Prostate gland (tissue), 2 donors: ENCODE data around the gene ANKMY1. TPM values are rescaled to one million over a fixed set of nuclear protein-coding genes. Genes with fewer than 3 reads are reported as not detected.

Experiments
- DNase-seq: peaks from one replicate; pipeline ENCODE4 v3.0.0-alpha.2; 2019; ENCODE audit warnings: low spot score
- H3K27ac ChIP-seq, 2 donors: fragments of 200-600 bp; sonication (generic); 2 replicates each; pipeline ENCODE4 v1.5.1; 2017 to 2019
- H3K27me3 ChIP-seq: fragments of 200-600 bp; sonication (generic); replicated peaks from 2 replicates; pipeline ENCODE4 v1.5.1; 2019; ENCODE audit not compliant: insufficient read depth
- H3K36me3 ChIP-seq, 2 donors: fragments of 200-600 bp; sonication (generic); 1 replicate in 1 of 2; 2 replicates in 1 of 2; pipeline versions ENCODE4 v1.5.1 to v1.8.1; 2017 to 2019
- H3K4me1 ChIP-seq: fragments of 200-600 bp; sonication (generic); replicated peaks from 2 replicates; pipeline ENCODE4 v1.5.1; 2019
- H3K4me3 ChIP-seq, 2 donors: fragments of 200-600 bp; sonication (generic); 2 replicates each; pipeline ENCODE4 v1.5.1; 2017 to 2019
- H3K9me3 ChIP-seq: fragments of 200-600 bp; sonication (generic); 2 replicates; pipeline ENCODE4 v1.5.1; 2017
- POLR2A ChIP-seq: fragments of 450-650 bp; IDR thresholded peaks from one replicate; pipeline ENCODE4 v1.6.1; 2016; ENCODE audit warnings: antibody characterized with exemption, mild to moderate bottlenecking
- POLR2AphosphoS5 ChIP-seq: sonication (generic); formaldehyde crosslinking; IDR thresholded peaks from one replicate; pipeline ENCODE4 v1.6.1; 2017; ENCODE audit warnings: antibody characterized with exemption
- WGBS: methylation state at CpG from one replicate; pipeline ENCODE4 v1.1.5; 2018; 5-methylcytosine and 5-hydroxymethylcytosine counted together
- intact Hi-C: fragments of 100-400 bp; cut with DNase I; formaldehyde crosslinking; loops from one replicate; pipeline ENCODE4 v1.14.2; 2022
- total RNA-seq, 2 donors: library from RNA; depleted of rRNA; stranded (reverse); fragments of >200 nt; gene quantifications; one replicate each; pipeline ENCODE4 v1.1.0, GENCODE V29; 2016
- TF ChIP-seq, protein P1 (sequence below), 4 experiments: fragments of 200-600 bp in 2 of 4; fragments of 450-650 bp in 2 of 4; sonication (generic) in 2 of 4; IDR thresholded peaks; 1 replicate in 3 of 4; 2 replicates in 1 of 4; pipeline ENCODE4 v1.5.1; 2016 to 2019; ENCODE audit warnings: antibody characterized with exemption in 4 of 4, mild to moderate bottlenecking in 2 of 4, moderate library complexity in 2 of 4

The ANKMY1 gene
- total RNA-seq, 2 donors from 2014 or later = 22.7 to 31.4 TPM

DNA sequence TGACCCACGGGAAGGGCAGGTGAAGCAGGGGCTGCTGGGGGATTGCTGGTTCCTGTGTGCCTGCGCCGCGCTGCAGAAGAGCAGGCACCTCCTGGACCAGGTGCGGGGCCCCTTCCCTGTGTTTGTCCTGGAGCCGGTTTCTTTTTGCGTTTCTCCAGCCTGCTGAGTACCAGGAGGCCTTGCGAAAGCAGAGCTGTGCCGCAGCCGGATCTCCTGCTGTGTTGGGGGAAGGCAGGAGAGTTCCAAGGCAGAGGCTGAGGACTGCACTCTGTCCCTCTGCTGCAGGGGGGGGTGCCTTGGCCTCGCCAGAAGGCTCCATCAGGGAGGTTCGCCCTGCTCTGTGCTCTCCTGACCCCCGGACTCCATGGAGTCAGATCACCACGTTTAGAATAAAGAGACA, 31.6 kb upstream of the ANKMY1 start:
- no peaks in the 10 kb centered on the region for H3K27me3 ChIP-seq
- no peaks in the 10 kb centered on the region for H3K36me3 ChIP-seq
- H3K27ac ChIP-seq = no peak overlapping the region
- WGBS = 82% methylated on average over 14 of the region's 14 CpGs
- no peak overlapping the region for H3K4me3 ChIP-seq
- no peak for DNase-seq
- no peaks in the 10 kb centered on the region for H3K9me3 ChIP-seq
- no peak for TF ChIP-seq POLR2AphosphoS5
- no peak for TF ChIP-seq POLR2A
- TF ChIP-seq, protein P1, sequence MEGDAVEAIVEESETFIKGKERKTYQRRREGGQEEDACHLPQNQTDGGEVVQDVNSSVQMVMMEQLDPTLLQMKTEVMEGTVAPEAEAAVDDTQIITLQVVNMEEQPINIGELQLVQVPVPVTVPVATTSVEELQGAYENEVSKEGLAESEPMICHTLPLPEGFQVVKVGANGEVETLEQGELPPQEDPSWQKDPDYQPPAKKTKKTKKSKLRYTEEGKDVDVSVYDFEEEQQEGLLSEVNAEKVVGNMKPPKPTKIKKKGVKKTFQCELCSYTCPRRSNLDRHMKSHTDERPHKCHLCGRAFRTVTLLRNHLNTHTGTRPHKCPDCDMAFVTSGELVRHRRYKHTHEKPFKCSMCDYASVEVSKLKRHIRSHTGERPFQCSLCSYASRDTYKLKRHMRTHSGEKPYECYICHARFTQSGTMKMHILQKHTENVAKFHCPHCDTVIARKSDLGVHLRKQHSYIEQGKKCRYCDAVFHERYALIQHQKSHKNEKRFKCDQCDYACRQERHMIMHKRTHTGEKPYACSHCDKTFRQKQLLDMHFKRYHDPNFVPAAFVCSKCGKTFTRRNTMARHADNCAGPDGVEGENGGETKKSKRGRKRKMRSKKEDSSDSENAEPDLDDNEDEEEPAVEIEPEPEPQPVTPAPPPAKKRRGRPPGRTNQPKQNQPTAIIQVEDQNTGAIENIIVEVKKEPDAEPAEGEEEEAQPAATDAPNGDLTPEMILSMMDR (IDR thresholded peaks at IDR 0.05) = no peak
- intact Hi-C loops = no loop called here
- H3K4me1 ChIP-seq = peaks cover 21% of the 10 kb centered on the region

- DNase-seq = no peak
- Histone ChIP-seq H3K27me3 (no peaks in the 10 kb centered on the region), H3K9me3 (no peaks in the 10 kb centered on the region), H3K36me3 (no peaks in the 10 kb centered on the region), H3K4me3 (no peak overlapping the region), H3K4me1 (peaks cover 19% of the 10 kb centered on the region), H3K27ac (no peak overlapping the region)
- intact Hi-C loops = no loop called here
- TF ChIP-seq, protein P1 (IDR thresholded peaks at IDR 0.05) = no peak
- TF ChIP-seq POLR2AphosphoS5 = no peak
- TF ChIP-seq POLR2A = no peak
- WGBS = 74% methylated on average over 4 of the region's 4 CpGs
These were observed 30.9 kb upstream of the ANKMY1 start for GRCh38 chr2:240588669-240589068.

DNA sequence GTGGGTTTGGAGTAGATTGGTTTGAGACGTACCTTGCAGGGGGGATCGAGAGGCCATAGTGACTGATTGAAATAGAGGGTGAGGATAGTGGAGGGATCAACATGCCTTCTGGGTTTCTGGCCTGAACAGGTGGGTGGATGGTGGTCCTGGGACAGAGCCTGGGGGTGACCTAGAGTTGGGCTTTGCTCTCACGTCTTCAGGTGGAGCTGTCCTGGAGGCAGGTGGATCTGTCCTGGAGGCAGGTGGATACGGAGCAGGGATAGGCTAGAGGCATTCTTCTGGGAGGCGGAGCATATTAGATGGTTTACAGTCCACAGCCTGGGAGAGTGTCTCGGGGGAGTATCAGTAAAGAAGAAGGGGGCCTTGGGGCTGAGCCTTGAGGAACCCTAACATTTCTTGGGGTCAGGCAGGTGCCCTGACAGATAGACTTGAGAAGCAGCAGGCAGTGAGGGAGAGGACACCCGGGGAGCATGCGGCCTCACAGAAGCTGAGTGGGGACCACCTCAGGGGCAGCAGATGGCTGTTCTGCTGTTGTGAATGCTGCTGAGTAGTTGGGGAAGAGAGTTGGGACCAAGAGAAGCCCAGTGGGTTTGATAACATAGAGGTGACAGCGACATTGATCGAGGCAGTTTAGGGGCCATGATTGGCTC, 30.3 kb upstream of the ANKMY1 start:
- H3K4me1 ChIP-seq = peaks cover 19% of the 10 kb centered on the region
- DNase-seq = no peak
- 73% methylated on average over 10 of the region's 10 CpGs for WGBS
- TF ChIP-seq, protein P1 (IDR thresholded peaks at IDR 0.05) = no peak
- TF ChIP-seq POLR2AphosphoS5 (no peak), POLR2A (no peak)
- peak overlapping the region in 1 of 2 donors; percentile 91 for H3K4me3 ChIP-seq
- no peaks in the 10 kb centered on the region for H3K9me3 ChIP-seq
- intact Hi-C loops = no loop called here
- H3K27me3 ChIP-seq = no peaks in the 10 kb centered on the region
- H3K36me3 ChIP-seq = no peaks in the 10 kb centered on the region
- no peak overlapping the region for H3K27ac ChIP-seq

GRCh38 chr2:240586919-240587800, 29.4 kb upstream of the ANKMY1 start:
- H3K9me3 ChIP-seq = no peaks in the 10 kb centered on the region
- intact Hi-C loops = loop anchor here (2.0 kb wide), 1 partner anchor 26 kb away; the partner anchor contains the start of gene DUSP28
- WGBS = 2% methylated on average over 31 of the region's 62 CpGs
- H3K27me3 ChIP-seq = no peaks in the 10 kb centered on the region
- H3K4me1 ChIP-seq = peaks cover 19% of the 10 kb centered on the region
- TF ChIP-seq POLR2A (no peak), POLR2AphosphoS5 (no peak)
- TF ChIP-seq, protein P1 (IDR thresholded peaks at IDR 0.05) = no peak
- H3K27ac ChIP-seq = peak overlapping the region; percentile 92 to 98
- no peak for DNase-seq
- no peaks in the 10 kb centered on the region for H3K36me3 ChIP-seq
- peak overlapping the region; percentile 91 to 92 for H3K4me3 ChIP-seq
